DMS53 treated with DMSO at 0.1 percent for 48 hours (cell line): ENCODE data around the gene PRELID2.
"Not testable (repeated sequence)": the region's sequence is repeated elsewhere in the genome, so short reads cannot be mapped to it uniquely, and the experiment has no call there.

Source experiments
- DNase-seq: peaks from one replicate; lab custom pipeline; 2025; ENCODE audit not compliant: unreplicated experiment; lab: John Stamatoyannopoulos, UW

The PRELID2 gene

DNA sequence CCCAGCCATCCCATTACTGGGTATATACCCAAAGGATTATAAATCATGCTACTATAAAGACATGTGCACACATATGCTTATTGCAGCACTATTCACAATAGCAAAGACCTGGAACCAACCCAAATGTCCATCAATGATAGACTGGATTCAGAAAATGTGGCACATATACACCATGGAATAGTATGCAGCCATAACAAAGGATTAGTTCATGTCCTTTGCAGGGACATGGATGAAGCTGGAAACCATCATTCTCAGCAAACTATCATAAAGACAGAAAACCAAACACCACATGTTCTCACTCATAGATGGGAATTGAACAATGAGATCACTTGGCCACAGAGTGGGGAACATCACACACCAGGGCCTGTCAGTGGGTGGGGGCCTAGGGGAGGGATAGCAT, 36.6 kb downstream of the PRELID2 start:
- not testable (repeated sequence) for DNase-seq

- peak; percentile 93 for DNase-seq
These were observed 37.8 kb downstream of the PRELID2 start for GRCh38 chr5:145797336-145797735.

DNA sequence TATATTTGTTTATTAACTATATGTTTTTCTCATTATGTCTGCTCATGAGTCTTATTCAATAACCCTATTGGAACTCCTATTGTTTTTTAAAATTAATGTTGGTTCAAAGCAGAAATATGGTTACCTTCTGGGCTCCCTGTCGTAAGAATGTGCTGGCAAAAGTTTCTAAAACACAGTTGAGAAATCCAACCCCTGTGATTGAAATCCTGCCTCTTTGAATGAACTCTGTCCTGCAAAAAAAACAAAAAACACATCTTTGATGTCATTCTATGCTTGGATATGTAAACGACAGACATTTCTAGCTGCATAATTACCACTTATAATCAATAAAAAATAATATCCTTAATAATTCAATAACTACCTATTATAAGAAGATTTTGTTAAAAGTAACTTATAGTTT, 38.8 kb downstream of the PRELID2 start:
- no peak for DNase-seq

DNA sequence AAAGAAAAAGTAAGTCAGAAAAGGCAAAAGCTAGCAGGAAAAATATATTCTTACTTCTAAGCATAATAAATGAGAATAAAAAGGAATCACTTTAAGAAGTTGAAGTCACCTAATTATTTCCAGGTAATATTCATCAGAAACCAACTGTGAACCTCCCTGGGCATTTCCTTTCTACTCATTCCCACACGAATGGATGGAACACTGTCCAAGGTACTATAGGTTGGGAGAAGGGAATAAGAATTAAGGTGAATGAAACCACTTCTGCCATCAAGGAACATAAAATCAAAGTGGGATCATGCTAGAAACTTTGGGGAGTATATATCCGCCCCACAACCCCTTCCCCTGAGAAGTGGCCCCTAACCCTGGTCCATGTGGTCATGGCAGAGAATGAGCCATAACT, 41.6 kb downstream of the PRELID2 start:
- no peak for DNase-seq

GRCh38 chr5:145792840-145793239, 42.3 kb downstream of the PRELID2 start:
- DNase-seq: no peak

- DNase-seq: no peak
These were observed 43.3 kb downstream of the PRELID2 start for GRCh38 chr5:145791866-145792265.

GRCh38 chr5:145787996-145788395, 47.1 kb downstream of the PRELID2 start:
- DNase-seq: no peak

DNA sequence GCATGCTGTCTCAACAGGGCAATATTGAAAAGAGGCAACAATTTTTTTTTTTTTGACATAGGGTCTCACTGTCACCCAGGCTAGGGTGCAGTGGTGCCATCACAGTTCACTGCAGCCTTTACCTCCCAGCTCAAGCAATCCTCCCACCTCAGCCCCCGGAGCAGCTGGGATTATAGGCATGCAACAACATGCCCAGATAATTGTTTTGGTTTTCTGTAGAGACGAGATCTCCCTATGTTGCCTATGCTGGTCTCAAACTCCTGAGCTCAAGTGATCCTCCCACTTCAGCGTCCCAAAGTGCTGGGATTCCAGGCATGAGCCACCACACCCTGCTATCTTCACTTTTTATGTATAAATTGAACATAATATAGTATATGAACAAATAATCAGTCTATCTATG, 47.6 kb downstream of the PRELID2 start:
- DNase-seq: no peak

GRCh38 chr5:145787001-145787400, 48.1 kb downstream of the PRELID2 start:
- DNase-seq: no peak

DNA sequence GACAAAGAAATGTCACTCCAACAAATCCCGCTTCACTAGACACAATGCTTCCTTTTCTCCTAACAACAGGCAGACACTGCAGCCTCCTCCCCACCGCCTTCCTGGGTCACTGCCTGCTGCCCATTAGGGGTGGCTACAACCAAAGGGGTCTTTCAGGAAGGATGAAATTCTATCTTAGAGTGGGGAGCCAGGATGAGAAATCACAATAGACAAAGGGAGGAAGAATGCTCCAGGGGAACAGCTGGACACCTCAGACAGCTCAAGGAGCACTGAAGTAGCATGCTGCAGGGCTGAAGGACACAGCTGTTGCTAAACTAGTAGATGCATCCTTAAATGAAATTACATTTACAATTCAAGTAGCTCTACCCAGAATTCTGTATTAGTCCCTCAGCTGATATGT, 54.2 kb downstream of the PRELID2 start:
- no peak for DNase-seq

- no peak for DNase-seq
These were observed 56.8 kb downstream of the PRELID2 start for GRCh38 chr5:145778144-145778900.

- DNase-seq: no peak
These were observed 57.6 kb downstream of the PRELID2 start for GRCh38 chr5:145777445-145778063.

- DNase-seq: no peak
These were observed 58.3 kb downstream of the PRELID2 start for GRCh38 chr5:145776886-145777285.

GRCh38 chr5:145775893-145776444, 59.2 kb downstream of the PRELID2 start:
- DNase-seq: no peak

- no peak for DNase-seq
These were observed 59.7 kb downstream of the PRELID2 start for GRCh38 chr5:145775411-145775810.

GRCh38 chr5:145774442-145774841, 60.7 kb downstream of the PRELID2 start:
- DNase-seq: no peak

DNA sequence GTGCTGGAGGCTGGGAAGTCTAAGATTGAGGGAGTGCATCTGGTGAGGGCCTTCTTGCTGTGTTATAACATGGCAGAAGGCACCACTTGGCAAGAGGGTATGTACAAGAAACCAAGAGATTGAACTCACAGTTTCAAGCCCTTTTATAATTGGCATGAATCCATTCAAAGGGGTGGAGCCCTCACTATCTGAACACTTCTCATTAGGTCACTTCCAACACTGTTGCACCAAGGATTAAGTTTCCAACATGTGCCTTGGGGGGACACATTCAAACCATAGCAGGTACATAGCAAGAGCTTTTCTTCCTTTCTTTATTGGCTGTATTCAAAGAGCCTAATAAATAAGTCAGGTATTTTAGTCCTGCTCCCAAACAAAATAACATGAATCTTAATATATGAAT, 62.7 kb downstream of the PRELID2 start:
- DNase-seq: no peak

DNA sequence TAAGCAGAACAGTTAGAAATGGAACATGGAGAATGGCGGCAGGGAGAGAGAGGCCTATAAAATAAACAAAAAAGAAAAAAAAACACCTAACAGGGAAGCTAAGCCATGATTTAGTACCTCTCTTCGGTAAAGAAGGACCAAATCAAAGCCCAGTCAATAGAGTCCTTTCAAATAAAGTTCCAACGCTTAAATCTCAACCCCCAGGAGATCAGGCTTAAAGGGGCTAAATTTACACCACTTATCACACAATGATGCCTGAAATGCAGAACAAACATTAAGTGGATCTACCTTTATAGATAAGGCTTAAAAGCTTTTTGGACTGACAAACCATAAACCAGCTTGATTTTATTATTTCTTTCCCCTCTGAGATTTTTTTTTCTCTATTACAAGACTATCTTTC, 66.3 kb downstream of the PRELID2 start:
- DNase-seq: no peak

DNA sequence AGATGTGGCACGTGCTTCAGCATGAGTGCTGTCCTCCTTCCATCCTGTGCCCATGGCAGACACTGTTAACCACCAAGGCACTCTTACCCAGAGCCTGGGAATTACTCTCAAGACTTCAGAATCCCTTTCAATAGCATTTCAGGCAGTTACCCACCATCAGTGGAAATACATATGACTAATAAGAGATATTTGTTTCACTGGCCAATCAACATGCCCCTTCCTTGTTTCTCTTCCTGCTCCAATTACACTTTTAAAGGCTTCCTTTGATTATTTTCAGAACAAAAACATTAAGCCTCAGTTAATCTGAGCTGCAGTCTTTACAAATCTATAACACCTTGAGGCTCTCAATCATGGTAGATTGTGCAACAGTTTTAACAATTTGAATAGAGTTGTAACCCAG, 70.8 kb downstream of the PRELID2 start:
- no peak for DNase-seq

DNA sequence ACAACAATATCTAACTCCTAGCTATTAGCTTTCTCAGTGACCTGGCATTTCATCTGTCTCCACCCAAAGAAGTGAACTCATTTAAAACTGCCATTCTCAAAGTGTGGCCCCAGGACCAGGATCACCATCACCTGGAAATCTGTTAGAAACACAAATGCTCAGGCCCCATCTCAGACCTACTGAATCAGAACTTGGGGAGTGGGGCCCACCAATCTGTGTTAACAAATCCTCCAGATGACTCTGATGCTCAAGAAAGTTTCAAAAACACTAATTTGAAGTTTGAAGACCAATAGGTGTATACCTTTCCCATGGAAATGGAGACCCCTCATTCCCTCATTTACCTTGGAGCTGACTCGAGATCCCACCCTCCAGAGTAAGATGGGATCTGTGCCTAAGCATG, 72.3 kb downstream of the PRELID2 start:
- no peak for DNase-seq

- DNase-seq: no peak
These were observed 73.9 kb downstream of the PRELID2 start for GRCh38 chr5:145761254-145761653.

DNA sequence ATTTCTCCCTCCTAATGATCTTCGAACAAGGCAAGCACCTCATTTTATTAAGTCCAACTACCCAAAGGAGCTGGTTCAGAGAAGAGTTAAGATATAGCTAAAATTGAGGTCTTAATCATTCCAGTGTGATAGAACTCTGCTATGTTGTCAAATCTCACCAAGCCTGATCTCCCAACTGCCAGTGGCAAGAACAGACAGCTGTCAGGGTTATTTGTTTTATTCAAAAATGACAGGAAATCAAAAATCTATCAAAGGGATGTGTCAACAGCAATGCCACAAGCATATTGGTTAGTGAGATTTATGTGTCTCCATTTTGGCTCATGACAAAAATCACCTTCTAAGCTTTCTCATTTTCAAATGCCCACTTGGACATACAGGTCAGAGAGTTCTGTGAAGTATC, 74.5 kb downstream of the PRELID2 start:
- no peak for DNase-seq

DNA sequence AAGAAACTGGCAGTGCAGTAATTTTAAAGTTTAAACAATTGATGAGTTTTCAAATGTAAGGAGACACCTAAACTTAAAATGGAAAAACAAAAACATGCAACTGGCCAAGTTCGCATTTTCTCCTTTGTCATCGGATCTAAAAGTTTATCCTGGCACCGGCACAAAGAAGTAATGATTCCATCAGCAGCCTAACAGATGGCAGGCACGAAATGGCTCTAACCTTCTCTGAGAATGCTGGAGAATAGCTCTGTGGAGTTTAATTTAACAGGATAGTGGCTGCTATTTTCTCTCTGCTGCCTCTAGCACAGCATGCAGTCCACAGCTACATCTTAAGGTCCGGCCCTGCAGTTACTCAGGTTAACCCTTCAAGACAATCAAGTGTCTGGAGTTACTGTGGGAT, 82.2 kb downstream of the PRELID2 start:
- DNase-seq: no peak
